ENCODE results near the gene PCDHB3.

DNA sequence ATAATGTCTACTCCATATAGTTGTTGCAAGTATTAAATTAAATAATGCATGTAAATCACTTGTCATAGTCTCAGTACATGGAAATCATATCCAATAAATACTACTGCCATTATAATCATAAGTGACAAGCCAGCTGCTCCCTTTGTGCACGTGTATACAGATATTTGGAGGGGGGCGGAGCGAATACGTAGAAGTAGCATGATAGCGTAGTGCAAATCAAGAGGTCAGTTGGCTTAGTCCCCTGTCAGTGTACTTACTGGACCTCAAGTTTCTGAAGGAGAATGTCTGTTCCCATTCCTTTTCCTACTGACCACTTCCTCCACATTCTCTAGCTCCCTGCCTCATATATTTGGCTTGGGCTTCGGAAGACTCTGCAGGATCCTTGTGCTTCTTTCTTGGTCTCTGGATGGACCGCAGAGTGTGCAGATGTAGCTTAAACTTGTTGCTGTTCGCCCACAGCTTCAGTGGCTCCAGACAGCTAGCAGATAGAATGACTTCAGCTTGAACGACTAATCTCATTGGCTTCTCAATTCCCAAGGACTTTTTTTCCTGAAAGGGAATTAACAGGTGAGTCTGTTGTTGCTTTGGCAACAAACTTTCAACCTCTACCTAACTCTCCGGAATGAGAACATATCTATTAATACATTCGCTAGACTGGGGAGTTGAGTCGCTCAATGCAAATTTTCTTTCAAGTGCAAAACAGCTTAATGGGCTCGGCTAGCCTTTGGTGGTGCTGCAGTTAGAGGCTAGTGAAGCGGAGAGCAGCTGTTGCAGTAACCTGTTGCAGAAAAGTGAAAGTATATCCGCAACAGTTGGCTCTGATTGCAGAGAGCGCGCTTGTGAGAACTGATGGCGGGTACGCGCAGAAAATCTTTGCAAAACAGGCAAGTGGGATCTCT lies 49.4 kb upstream of the PCDHB3 start, which contains the start of gene PCDHB1:
- TF ChIP-seq, protein P1, sequence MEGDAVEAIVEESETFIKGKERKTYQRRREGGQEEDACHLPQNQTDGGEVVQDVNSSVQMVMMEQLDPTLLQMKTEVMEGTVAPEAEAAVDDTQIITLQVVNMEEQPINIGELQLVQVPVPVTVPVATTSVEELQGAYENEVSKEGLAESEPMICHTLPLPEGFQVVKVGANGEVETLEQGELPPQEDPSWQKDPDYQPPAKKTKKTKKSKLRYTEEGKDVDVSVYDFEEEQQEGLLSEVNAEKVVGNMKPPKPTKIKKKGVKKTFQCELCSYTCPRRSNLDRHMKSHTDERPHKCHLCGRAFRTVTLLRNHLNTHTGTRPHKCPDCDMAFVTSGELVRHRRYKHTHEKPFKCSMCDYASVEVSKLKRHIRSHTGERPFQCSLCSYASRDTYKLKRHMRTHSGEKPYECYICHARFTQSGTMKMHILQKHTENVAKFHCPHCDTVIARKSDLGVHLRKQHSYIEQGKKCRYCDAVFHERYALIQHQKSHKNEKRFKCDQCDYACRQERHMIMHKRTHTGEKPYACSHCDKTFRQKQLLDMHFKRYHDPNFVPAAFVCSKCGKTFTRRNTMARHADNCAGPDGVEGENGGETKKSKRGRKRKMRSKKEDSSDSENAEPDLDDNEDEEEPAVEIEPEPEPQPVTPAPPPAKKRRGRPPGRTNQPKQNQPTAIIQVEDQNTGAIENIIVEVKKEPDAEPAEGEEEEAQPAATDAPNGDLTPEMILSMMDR (IDR thresholded peaks at IDR 0.05) = no peak
- no peak for TF ChIP-seq POLR2A (IDR thresholded peaks at IDR 0.05)

Measured in uterus (tissue), 2 donors.